ENCODE measurements around the gene MCM7.

Gene MCM7

GRCh38 chr7:100071018-100071723 lies 30.0 kb downstream of the MCM7 start:
- no peak for DNase-seq (ENCODE audit: low spot score)

- DNase-seq (ENCODE audit: low spot score) = no peak
Observed at GRCh38 chr7:100069991-100070390, 31.2 kb downstream of the MCM7 start.

- DNase-seq (ENCODE audit: low spot score) = no peak
Observed at GRCh38 chr7:100066953-100067352, 34.2 kb downstream of the MCM7 start.

GRCh38 chr7:100065452-100066186 lies 35.6 kb downstream of the MCM7 start:
- DNase-seq (ENCODE audit: low spot score) = peak; percentile 58

GRCh38 chr7:100064162-100064561 lies 37.0 kb downstream of the MCM7 start:
- no peak for DNase-seq (ENCODE audit: low spot score)

- no peak for DNase-seq (ENCODE audit: low spot score)
Observed at GRCh38 chr7:100063376-100063775, 37.8 kb downstream of the MCM7 start.

- DNase-seq (ENCODE audit: low spot score) = no peak
Observed at GRCh38 chr7:100061518-100062193, 39.5 kb downstream of the MCM7 start.

GRCh38 chr7:100059251-100059739 lies 41.9 kb downstream of the MCM7 start:
- DNase-seq (ENCODE audit: low spot score) = no peak

GRCh38 chr7:100057006-100057405 lies 44.2 kb downstream of the MCM7 start:
- no peak for DNase-seq (ENCODE audit: low spot score)

- peak; percentile 75 for DNase-seq (ENCODE audit: low spot score)
Observed at GRCh38 chr7:100053215-100053614, 48.0 kb downstream of the MCM7 start.

GRCh38 chr7:100051611-100052010 lies 49.6 kb downstream of the MCM7 start:
- DNase-seq (ENCODE audit: low spot score) = no peak

GRCh38 chr7:100049441-100050291 lies 51.5 kb downstream of the MCM7 start, which contains the start of gene ZSCAN21:
Gene ZSCAN21 (plus strand): TSS chr7:100049774. CDS start chr7:100057007, 7,233 bp downstream.
- peak; percentile 95 for DNase-seq (ENCODE audit: low spot score)

GRCh38 chr7:100048680-100049079 lies 52.5 kb downstream of the MCM7 start:
- no peak for DNase-seq (ENCODE audit: low spot score)

- no peak for DNase-seq (ENCODE audit: low spot score)
Observed at GRCh38 chr7:100044718-100045117, 56.5 kb downstream of the MCM7 start.

All from GM03348 (cell line).